ENCODE measurements around the gene KCNT2. TPM values are rescaled to one million over a fixed set of nuclear protein-coding genes. Genes with fewer than 3 reads are reported as not detected.

KCNT2 gene
- total and polyA plus RNA-seq, 7 donors, result 0.64 to 3.1 (median 1.8) TPM

- no peaks in the 10 kb centered on the region for H3K4me1 ChIP-seq
- no peaks in the 10 kb centered on the region for H3K27me3 ChIP-seq
- DNase-seq, result no peak
- no peak overlapping the region for H3K27ac ChIP-seq
- no peaks in the 10 kb centered on the region for H3K9me3 ChIP-seq
- 87 to 89% methylated on average over 2 of the region's 2 CpGs for WGBS, 2 donors
- intact Hi-C loops (cut with DNase I), result no loop called here
- no peak overlapping the region for H3K4me3 ChIP-seq
- no peaks in the 10 kb centered on the region for H3K36me3 ChIP-seq
- TF ChIP-seq POLR2A (IDR thresholded peaks at IDR 0.05) (no peak), EP300 (IDR thresholded peaks at IDR 0.05) (no peak), POLR2AphosphoS5 (IDR thresholded peaks at IDR 0.05) (no peak)
- TF ChIP-seq, protein P1, sequence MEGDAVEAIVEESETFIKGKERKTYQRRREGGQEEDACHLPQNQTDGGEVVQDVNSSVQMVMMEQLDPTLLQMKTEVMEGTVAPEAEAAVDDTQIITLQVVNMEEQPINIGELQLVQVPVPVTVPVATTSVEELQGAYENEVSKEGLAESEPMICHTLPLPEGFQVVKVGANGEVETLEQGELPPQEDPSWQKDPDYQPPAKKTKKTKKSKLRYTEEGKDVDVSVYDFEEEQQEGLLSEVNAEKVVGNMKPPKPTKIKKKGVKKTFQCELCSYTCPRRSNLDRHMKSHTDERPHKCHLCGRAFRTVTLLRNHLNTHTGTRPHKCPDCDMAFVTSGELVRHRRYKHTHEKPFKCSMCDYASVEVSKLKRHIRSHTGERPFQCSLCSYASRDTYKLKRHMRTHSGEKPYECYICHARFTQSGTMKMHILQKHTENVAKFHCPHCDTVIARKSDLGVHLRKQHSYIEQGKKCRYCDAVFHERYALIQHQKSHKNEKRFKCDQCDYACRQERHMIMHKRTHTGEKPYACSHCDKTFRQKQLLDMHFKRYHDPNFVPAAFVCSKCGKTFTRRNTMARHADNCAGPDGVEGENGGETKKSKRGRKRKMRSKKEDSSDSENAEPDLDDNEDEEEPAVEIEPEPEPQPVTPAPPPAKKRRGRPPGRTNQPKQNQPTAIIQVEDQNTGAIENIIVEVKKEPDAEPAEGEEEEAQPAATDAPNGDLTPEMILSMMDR (IDR thresholded peaks at IDR 0.05), result no peak
Measured at GRCh38 chr1:196638466-196638865, 30.2 kb upstream of the KCNT2 start.

GRCh38 chr1:196637606-196638005 lies 29.4 kb upstream of the KCNT2 start:
- H3K4me3 ChIP-seq, result no peak overlapping the region
- intact Hi-C loops (cut with DNase I), result no loop called here
- DNase-seq, result no peak
- 87 to 90% methylated on average over 6 of the region's 6 CpGs for WGBS, 2 donors
- H3K9me3 ChIP-seq, result no peaks in the 10 kb centered on the region
- H3K27ac ChIP-seq, result no peak overlapping the region
- no peak for TF ChIP-seq POLR2A (IDR thresholded peaks at IDR 0.05)
- TF ChIP-seq POLR2AphosphoS5 (IDR thresholded peaks at IDR 0.05), result no peak
- TF ChIP-seq, protein P1 (IDR thresholded peaks at IDR 0.05), result no peak
- TF ChIP-seq EP300 (IDR thresholded peaks at IDR 0.05), result no peak
- no peaks in the 10 kb centered on the region for H3K27me3 ChIP-seq
- no peaks in the 10 kb centered on the region for H3K4me1 ChIP-seq
- H3K36me3 ChIP-seq, result no peaks in the 10 kb centered on the region

DNA sequence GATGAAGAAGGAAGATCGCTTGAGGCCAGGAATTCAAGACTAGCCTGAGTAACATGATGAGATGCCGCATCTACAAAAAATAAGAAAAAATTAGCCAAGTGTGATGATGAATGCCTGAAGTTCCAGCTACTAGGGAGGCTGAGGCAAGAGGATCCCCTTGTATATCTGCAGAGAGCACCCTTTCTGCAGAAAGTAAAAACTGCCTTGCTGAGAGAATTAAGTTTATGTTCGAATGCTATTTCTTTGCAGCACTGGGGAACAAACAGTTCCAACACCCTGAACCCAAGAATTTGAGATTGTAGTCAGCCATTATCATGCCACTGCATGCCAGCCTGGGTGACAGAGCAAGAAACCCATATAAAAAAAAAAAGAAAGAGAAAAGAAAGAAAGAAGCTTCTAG lies 20.6 kb upstream of the KCNT2 start:
- intact Hi-C loops (cut with DNase I), result no loop called here
- Histone ChIP-seq H3K27me3 (no peaks in the 10 kb centered on the region), H3K4me1 (no peaks in the 10 kb centered on the region), H3K27ac (no peak overlapping the region), H3K9me3 (peaks cover 0 to 4% (median 0%) of the 10 kb centered on the region in 4 donors), H3K4me3 (no peak overlapping the region), H3K36me3 (no peaks in the 10 kb centered on the region)
- no peak for DNase-seq
- whole genome bisulfite sequencing, 2 donors, result 94 to 96% methylated on average over 3 of the region's 3 CpGs
- TF ChIP-seq, protein P1 (IDR thresholded peaks at IDR 0.05), result no peak
- TF ChIP-seq POLR2A (IDR thresholded peaks at IDR 0.05) (no peak), EP300 (IDR thresholded peaks at IDR 0.05) (no peak), POLR2AphosphoS5 (IDR thresholded peaks at IDR 0.05) (no peak)

DNA sequence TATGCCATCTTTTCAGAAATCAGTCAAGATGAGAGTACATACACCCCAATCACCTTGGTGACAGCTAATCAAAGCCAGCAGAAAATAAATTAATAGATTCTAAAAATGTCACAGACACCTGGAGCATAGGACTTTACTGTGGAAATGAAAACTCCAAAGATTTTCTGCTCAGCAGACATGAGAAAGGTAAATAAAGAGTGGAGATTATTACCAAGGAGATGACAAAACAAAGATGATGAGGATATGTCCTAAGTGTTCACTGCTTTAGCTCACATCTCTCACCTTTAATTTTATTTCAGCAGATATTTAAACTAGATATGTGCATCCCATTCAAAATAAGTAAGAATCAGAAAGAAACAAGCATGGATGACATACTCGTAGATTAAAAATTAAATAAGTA lies 14.8 kb upstream of the KCNT2 start:
- 74 to 82% methylated on average over 1 of the region's 1 CpG for WGBS, 2 donors
- TF ChIP-seq POLR2A (IDR thresholded peaks at IDR 0.05) (no peak), POLR2AphosphoS5 (IDR thresholded peaks at IDR 0.05) (no peak), EP300 (IDR thresholded peaks at IDR 0.05) (no peak)
- TF ChIP-seq, protein P1 (IDR thresholded peaks at IDR 0.05), result no peak
- Histone ChIP-seq H3K27me3 (no peaks in the 10 kb centered on the region), H3K9me3 (no peaks in the 10 kb centered on the region), H3K36me3 (no peaks in the 10 kb centered on the region), H3K27ac (no peak overlapping the region), H3K4me3 (no peak overlapping the region), H3K4me1 (no peaks in the 10 kb centered on the region)
- intact Hi-C loops (cut with DNase I), result no loop called here
- no peak for DNase-seq

GRCh38 chr1:196619721-196620120 lies 11.5 kb upstream of the KCNT2 start:
- intact Hi-C loops (cut with DNase I), result no loop called here
- H3K4me3 ChIP-seq, result no peak overlapping the region
- no peaks in the 10 kb centered on the region for H3K27me3 ChIP-seq
- DNase-seq, result no peak
- WGBS, 2 donors, result 95 to 97% methylated on average over 2 of the region's 2 CpGs
- no peaks in the 10 kb centered on the region for H3K4me1 ChIP-seq
- H3K27ac ChIP-seq, result no peak overlapping the region
- no peaks in the 10 kb centered on the region for H3K36me3 ChIP-seq
- H3K9me3 ChIP-seq, result no peaks in the 10 kb centered on the region
- no peak for TF ChIP-seq POLR2A (IDR thresholded peaks at IDR 0.05)
- no peak for TF ChIP-seq POLR2AphosphoS5 (IDR thresholded peaks at IDR 0.05)
- TF ChIP-seq, protein P1 (IDR thresholded peaks at IDR 0.05), result no peak
- no peak for TF ChIP-seq EP300 (IDR thresholded peaks at IDR 0.05)

Data from sigmoid colon (tissue), 7 donors.